K562 (cell line): Measurements from ENCODE around the gene ARID4B. TPM values are rescaled to one million over a fixed set of nuclear protein-coding genes. Genes with fewer than 3 reads are reported as not detected.

ENCODE experiments used
- ATAC-seq: fragments of 200-7000 bp; cut with Tn5 transposase; 3 replicates; pipeline ENCODE4 v1.9.1; 2020; ENCODE audit warnings: moderate library complexity
- BruUV-seq: library from RNA; stranded (reverse); fragments of 400-500 nt; replicated peaks from 2 replicates; lab custom pipeline; 2021; lab: Mats Ljungman, UMichigan
- CTCF ChIA-PET: fragments of 300-600 bp; formaldehyde crosslinking; extraction: SDS; loops from one replicate; lab custom pipeline; 2021; ENCODE audit warnings: low intra/inter-chr PET ratio; lab: Yijun Ruan, JAX
- POLR2A ChIA-PET: fragments of 300-600, 350-650 bp; sonication (Branson Sonifier 250); formaldehyde crosslinking; extraction: SDS; loops from one replicate; lab custom pipeline; 2021; ENCODE audit warnings: antibody characterized with exemption, inconsistent platforms; lab: Yijun Ruan, JAX
- DNase-seq, 4 experiments: peaks; one replicate each; pipeline versions ENCODE4 v3.0.0 to v3.0.0-alpha.2; 2011 to 2018; ENCODE audit warnings: low spot score in 3 of 4, mixed read lengths in 3 of 4; ENCODE audit errors: extremely low read depth in 1 of 4
- FAIRE-seq: peaks from 2 replicates; lab custom pipeline; 2011; peaks lifted over from hg19 to GRCh38; lab: Jason Lieb, UNC
- H2AFZ ChIP-seq: 2 replicates; pipeline ENCODE4 v1.6.0; 2011; ENCODE audit warnings: low read depth, low read length, control low read depth, inconsistent platforms
- H3K27ac ChIP-seq: fragments of 200-600 bp; 3 replicates; pipeline ENCODE4 v1.8.0; 2011; ENCODE audit warnings: low read depth, mild to moderate bottlenecking, control low read depth, inconsistent platforms, low read length, moderate library complexity, mixed read lengths; ENCODE audit errors: extremely low read depth
- H3K27me3 ChIP-seq, 2 experiments: fragments of 300-600 bp in 1 of 2; 2 replicates in 1 of 2; 3 replicates in 1 of 2; pipeline versions ENCODE4 v1.6.0 to v1.8.0; 2011; ENCODE audit warnings: inconsistent platforms in 2 of 2, low read length in 2 of 2, mild to moderate bottlenecking in 1 of 2, mixed read lengths in 1 of 2, moderate library complexity in 1 of 2; ENCODE audit not compliant: control insufficient read depth in 2 of 2, insufficient read depth in 2 of 2
- H3K36me3 ChIP-seq: fragments of 300-600 bp; 3 replicates; pipeline ENCODE4 v1.8.0; 2011; ENCODE audit warnings: mild to moderate bottlenecking, low read length, inconsistent platforms; ENCODE audit not compliant: control insufficient read depth, insufficient read depth
- H3K4me1 ChIP-seq, 2 experiments: fragments of 200-600 bp in 1 of 2; replicated peaks in 1 of 2; 2 replicates in 1 of 2; 3 replicates in 1 of 2; pipeline versions ENCODE4 v1.5.1 to v1.8.0; 2011; ENCODE audit warnings: inconsistent platforms in 2 of 2, low read length in 2 of 2, mild to moderate bottlenecking in 1 of 2, mixed read lengths in 1 of 2, moderate library complexity in 1 of 2; ENCODE audit not compliant: control insufficient read depth in 2 of 2, insufficient read depth in 2 of 2
- H3K4me2 ChIP-seq: 2 replicates; pipeline ENCODE4 v1.6.1; 2011; ENCODE audit warnings: low read length, control low read depth, inconsistent platforms, mixed read lengths; ENCODE audit not compliant: insufficient read depth
- H3K4me3 ChIP-seq: fragments of 200-600 bp; sonication (generic), shearing (Covaris generic); 2 replicates; pipeline ENCODE4 v1.5.1; 2016; ENCODE audit warnings: control low read depth, inconsistent platforms
- H3K79me2 ChIP-seq: fragments of 200-600 bp; 3 replicates; pipeline ENCODE4 v1.8.0; 2011; ENCODE audit warnings: low read length, inconsistent platforms; ENCODE audit not compliant: control insufficient read depth, insufficient read depth
- H3K9ac ChIP-seq, 2 experiments: 2 replicates each; pipeline versions ENCODE4 v1.6.0 to v1.6.1; 2011; ENCODE audit warnings: low read depth in 2 of 2, low read length in 2 of 2, control low read depth in 1 of 2, inconsistent platforms in 1 of 2, mild to moderate bottlenecking in 1 of 2, mixed read lengths in 1 of 2; ENCODE audit not compliant: insufficient read depth in 1 of 2
- H3K9me1 ChIP-seq: one replicate; pipeline ENCODE4 v1.6.0; 2011; ENCODE audit warnings: inconsistent platforms, mild to moderate bottlenecking, low read length, moderate library complexity; ENCODE audit not compliant: control insufficient read depth, insufficient read depth
- H3K9me3 ChIP-seq: replicated peaks from 2 replicates; pipeline ENCODE4 v1.5.1; 2011; ENCODE audit warnings: low read depth, low read length, inconsistent platforms; ENCODE audit not compliant: control insufficient read depth, insufficient read depth
- H4K20me1 ChIP-seq: replicated peaks from 2 replicates; pipeline ENCODE4 v1.6.1; 2011; ENCODE audit warnings: low read length, inconsistent platforms, mixed read lengths; ENCODE audit not compliant: control insufficient read depth, insufficient read depth
- C11orf30 ChIP-seq: fragments of 450-650 bp; IDR thresholded peaks from 2 replicates; pipeline ENCODE4 v1.6.1; 2016; ENCODE audit warnings: low read depth, mild to moderate bottlenecking
- MEF2A ChIP-seq: IDR thresholded peaks from 2 replicates; pipeline ENCODE4 v1.6.1; 2011; ENCODE audit warnings: low read depth, mild to moderate bottlenecking, low read length, moderate library complexity; ENCODE audit not compliant: control insufficient read depth
- NBN ChIP-seq: fragments of 450-650 bp; IDR thresholded peaks from 2 replicates; pipeline ENCODE4 v1.6.1; 2016; ENCODE audit warnings: low read depth, mild to moderate bottlenecking
- NCOR1 ChIP-seq: fragments of 450-650 bp; IDR thresholded peaks from 2 replicates; pipeline ENCODE4 v1.6.1; 2016; ENCODE audit warnings: mild to moderate bottlenecking, moderate library complexity
- PHTF2 ChIP-seq: fragments of 250-450 bp; sonication (Bioruptor Pico); IDR thresholded peaks from 2 replicates; pipeline ENCODE4 v1.5.0; 2021; ENCODE audit warnings: mild to moderate bottlenecking
- SRSF3 ChIP-seq: fragments of 200-400 bp; formaldehyde crosslinking; IDR thresholded peaks from 2 replicates; pipeline ENCODE4 v1.6.1; 2016; ENCODE audit warnings: mild to moderate bottlenecking, low read length, moderate library complexity; ENCODE audit not compliant: insufficient read depth
- THRA ChIP-seq: fragments of 450-650 bp; IDR thresholded peaks from 2 replicates; pipeline ENCODE4 v1.6.1; 2017; ENCODE audit warnings: mild to moderate bottlenecking, moderate library complexity
- ZKSCAN1 ChIP-seq: fragments of 150-350 bp; IDR thresholded peaks from 2 replicates; pipeline ENCODE4 v1.6.1; 2016; ENCODE audit warnings: low read depth, low read length
- WGBS: fragments of 100-300 bp; shearing (Covaris generic); methylation state at CpG from one replicate; pipeline ENCODE4 v1.1.6; 2016; ENCODE audit warnings: low coverage, mixed read lengths; ENCODE audit not compliant: insufficient coverage; ENCODE audit errors: missing lambda C conversion rate; 5-methylcytosine and 5-hydroxymethylcytosine counted together
- in situ Hi-C: fragments of 300-500 bp; cut with MboI; formaldehyde crosslinking; loops from 4 replicates; pipeline ENCODE4 v1.15.0; 2018; ENCODE audit warnings: inconsistent platforms, mixed read lengths
- intact Hi-C: fragments of 100-400 bp; cut with micrococcal nuclease; formaldehyde crosslinking; loops from 2 replicates; pipeline ENCODE4 v1.14.2; 2022
- polyA plus RNA-seq, 8 experiments: library from polyadenylated mRNA; depleted of rRNA in 4 of 8; stranded (reverse) in 5 of 8; unstranded in 3 of 8; fragments of >200 nt; fragmentation: Nextera tagmentation in 2 of 8; fragmentation: Illumina TruSeq in 1 of 8; extraction: Ambion mirVana in 2 of 8; extraction: Trizol in 1 of 8; gene quantifications; 2 replicates each; pipeline versions ENCODE4 v1.2.1 to v1.2.3, GENCODE V29; 2011 to 2014; ENCODE audit warnings: inconsistent platforms in 1 of 8, missing spikeins in 1 of 8
- total RNA-seq, 7 experiments: library from RNA; depleted of rRNA in 6 of 7; stranded (reverse); fragments of >200 nt in 6 of 7; fragmentation: Illumina TruSeq in 2 of 7; extraction: Trizol in 2 of 7; gene quantifications; 2 replicates each; pipeline versions ENCODE4 v1.2.1 to v1.2.3, GENCODE V29; 2011 to 2021; ENCODE audit warnings: low replicate concordance in 1 of 7

The ARID4B gene
- total and polyA plus RNA-seq, 9 of the 15 experiments (the other 6 are each of a cell fraction or from before 2014, with no cell fraction given) = 8.4 to 38.9 (median 18.5) TPM

DNA sequence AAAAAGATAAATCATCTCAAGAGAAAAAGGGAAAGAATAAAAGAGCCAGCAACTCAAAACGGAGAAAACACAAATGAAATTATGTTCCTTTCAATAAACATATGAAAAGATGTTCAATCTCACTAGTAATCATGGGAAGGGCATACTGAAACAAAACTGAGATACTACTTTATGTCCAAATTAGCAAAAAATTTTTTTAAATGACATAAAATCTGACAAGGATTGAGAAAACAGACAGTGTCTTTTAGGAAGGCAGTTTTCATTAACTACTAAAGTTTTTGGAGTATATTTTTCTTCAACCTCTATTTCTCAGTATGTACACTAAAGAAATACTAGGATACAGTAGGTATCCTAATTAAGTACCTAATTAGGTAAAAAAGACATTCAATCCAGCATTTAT is 73.3 kb downstream of the ARID4B start:
- no peak overlapping the region for H3K4me3 ChIP-seq
- FAIRE-seq (no peak), ATAC-seq (no peak), DNase-seq (no peak)
- 8% methylated on average over 1 of the region's 1 CpG for WGBS
- no peak overlapping the region for H3K4me2 ChIP-seq
- H3K27me3 ChIP-seq = no peaks in the 10 kb centered on the region
- H3K36me3 ChIP-seq = peaks cover 43% of the 10 kb centered on the region
- no peaks in the 10 kb centered on the region for H3K4me1 ChIP-seq
- peaks cover 13% of the 10 kb centered on the region; the same call in 1 of the 3 replicates for H3K79me2 ChIP-seq
- intact Hi-C loops = loop anchor here (5.0 to 10.0 kb wide), 2 partner anchors 162 to 250 kb away; partner anchors contain the start of gene B3GALNT2
- no peak overlapping the region for H2AFZ ChIP-seq
- BruUV-seq = no TSS peak
- in situ Hi-C loops = loop anchor here (5.0 kb wide), 1 partner anchor 163 kb away; no protein-coding TSS in a partner anchor
- no peaks in the 10 kb centered on the region for H4K20me1 ChIP-seq
- no peak overlapping the region for H3K9ac ChIP-seq
- no peaks in the 10 kb centered on the region for H3K9me1 ChIP-seq
- no peaks in the 10 kb centered on the region for H3K9me3 ChIP-seq
- ChIA-PET POLR2A (interaction anchor here (0.6 kb wide), 1 partner anchor 276 kb away, joined by 3 read pairs; no protein-coding TSS in a partner anchor), CTCF (interaction anchor here (3.6 kb wide), 1 partner anchor 161 kb away, joined by 50 read pairs; no protein-coding TSS in a partner anchor)
- no peak overlapping the region for H3K27ac ChIP-seq
- TF ChIP-seq ZKSCAN1 (no peak), NBN (no peak), PHTF2 (no peak), MEF2A (no peak), THRA (no peak), SRSF3 (no peak), NCOR1 (no peak), C11orf30 (no peak)
